KOPT-K1 (cell line): ENCODE results near the gene FAM20B.

Source experiments
- H3K27ac ChIP-seq: fragments of 200-600 bp; sonication (generic); 2 replicates; pipeline ENCODE4 v1.5.1; 2016; ENCODE audit warnings: antibody characterized with exemption, mild to moderate bottlenecking, low read depth, low read length; ENCODE audit not compliant: poor library complexity, severe bottlenecking
- H3K36me3 ChIP-seq: fragments of 200-600 bp; sonication (generic); 2 replicates; pipeline ENCODE4 v1.5.1; 2017; ENCODE audit warnings: antibody characterized with exemption, mild to moderate bottlenecking, low read length, moderate library complexity; ENCODE audit not compliant: insufficient read depth
- H3K9me3 ChIP-seq: fragments of 200-600 bp; sonication (generic); 2 replicates; pipeline ENCODE4 v1.5.1; 2017; ENCODE audit warnings: antibody characterized with exemption, low read length, mild to moderate bottlenecking; ENCODE audit not compliant: insufficient read depth, poor library complexity, severe bottlenecking

FAM20B gene

DNA sequence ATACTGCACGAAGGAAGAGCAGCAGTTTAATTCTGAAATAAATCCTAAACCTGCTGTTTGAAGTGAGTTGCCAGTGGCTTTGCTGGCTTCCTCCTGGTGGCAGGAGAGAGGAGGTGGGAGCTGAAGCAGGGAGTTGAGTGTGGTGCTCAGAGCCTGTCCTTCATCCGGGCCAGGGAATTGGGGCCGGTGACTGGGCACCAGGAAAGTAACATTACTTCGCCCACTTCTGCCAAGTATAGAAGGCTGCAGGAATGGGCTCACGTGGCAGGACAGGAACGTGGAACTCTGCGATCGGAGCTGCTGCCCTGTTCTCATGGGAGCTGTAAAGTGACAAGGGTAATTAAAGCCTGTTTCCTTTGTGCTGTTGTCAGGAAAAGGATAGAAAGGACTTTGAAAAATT lies 64.8 kb downstream of the FAM20B start:
- H3K27ac ChIP-seq = no peak overlapping the region
- peaks cover 98% of the 10 kb centered on the region for H3K36me3 ChIP-seq
- no peaks in the 10 kb centered on the region for H3K9me3 ChIP-seq

DNA sequence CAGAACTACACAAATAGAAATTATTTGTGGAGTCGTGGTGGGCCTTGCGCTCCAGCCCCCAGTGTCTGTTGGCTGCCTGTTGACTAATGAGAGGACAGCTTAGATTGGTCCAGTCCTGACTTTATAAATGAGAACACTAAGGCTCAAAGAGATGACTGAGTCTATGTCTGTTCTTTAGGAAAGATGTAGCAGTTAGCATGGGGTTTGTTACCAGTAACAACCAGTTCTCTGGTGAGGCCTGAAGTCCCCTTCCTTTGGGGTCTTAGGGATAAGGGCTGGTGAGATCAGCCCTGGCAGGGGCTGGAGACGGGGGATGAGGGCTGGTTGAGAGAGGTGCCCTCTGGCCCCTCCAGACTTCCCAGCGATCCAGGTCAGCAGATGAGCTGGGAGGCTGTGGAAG lies 65.2 kb downstream of the FAM20B start:
- Histone ChIP-seq H3K9me3 (no peaks in the 10 kb centered on the region), H3K36me3 (peaks cover 98% of the 10 kb centered on the region), H3K27ac (no peak overlapping the region)

DNA sequence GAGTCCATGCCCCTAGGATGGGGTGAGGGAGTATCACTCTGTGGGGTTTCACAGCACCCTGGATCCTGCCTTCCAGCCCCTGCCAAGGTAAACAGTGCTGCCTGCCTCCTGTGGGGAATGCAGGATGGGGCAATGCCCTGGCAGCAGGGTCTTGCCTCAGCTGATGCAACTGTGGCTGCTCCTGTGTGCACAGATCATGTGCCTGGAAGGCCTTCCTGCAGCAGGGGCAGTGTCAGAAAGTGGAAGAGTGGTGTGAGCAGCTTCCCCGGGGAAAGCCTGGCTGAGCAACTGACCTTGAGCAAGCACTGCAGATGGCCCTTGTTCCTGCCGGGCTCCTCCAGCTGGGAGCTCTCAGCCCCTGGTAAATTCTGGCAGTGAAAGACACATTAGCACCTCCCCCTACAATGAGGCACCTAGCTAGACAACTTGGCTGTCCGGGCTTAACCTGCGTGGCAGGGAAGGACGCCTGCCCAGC lies 66.0 kb downstream of the FAM20B start:
- peaks cover 100% of the 10 kb centered on the region for H3K36me3 ChIP-seq
- no peaks in the 10 kb centered on the region for H3K9me3 ChIP-seq
- no peak overlapping the region for H3K27ac ChIP-seq

DNA sequence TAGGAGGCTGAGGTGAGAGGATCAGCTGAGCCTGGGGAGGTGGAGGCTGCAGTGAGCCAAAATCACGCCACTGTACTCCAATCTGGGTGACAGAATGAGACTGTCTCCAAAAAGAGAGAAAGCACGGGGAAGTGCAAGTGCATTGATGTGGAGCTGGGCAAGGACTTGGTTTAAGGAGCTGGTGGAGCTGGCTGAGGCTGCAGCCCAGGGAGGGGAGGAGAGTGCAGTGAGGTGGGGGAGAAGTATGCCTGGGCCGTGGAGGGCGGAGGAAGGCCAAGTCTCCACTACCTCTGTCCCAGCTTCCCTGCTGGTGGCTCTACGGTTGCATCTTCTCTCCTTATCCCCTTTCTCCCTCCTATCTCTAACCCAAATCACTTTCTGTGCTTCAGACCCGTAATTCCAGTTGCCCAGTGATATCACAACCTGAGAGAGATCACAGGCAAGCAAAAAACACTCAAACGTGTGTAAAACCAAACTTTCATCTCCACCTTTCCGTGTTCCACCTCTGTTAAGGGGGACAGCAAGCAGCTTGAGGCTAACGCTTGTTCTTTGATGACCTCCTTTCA lies 67.3 kb downstream of the FAM20B start:
- Histone ChIP-seq H3K27ac (no peak overlapping the region), H3K36me3 (peaks cover 97% of the 10 kb centered on the region), H3K9me3 (no peaks in the 10 kb centered on the region)

DNA sequence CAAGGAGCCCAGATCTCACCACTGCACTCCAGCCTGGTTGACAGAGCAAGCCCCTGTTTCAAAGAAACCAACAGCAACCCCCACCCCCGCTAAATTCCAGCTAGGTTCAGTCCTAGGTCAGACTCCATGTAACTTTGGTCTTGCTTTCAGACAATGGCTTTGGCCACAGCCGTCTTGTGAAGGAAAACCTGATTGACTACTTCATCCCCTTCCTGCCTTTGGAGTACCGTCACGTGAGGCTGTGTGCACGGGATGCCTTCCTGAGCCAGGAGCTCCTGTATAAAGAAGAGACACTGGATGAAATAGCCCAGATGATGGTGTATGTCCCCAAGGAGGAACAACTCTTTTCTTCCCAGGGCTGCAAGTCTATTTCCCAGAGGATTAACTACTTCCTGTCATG lies 69.1 kb downstream of the FAM20B start:
- H3K36me3 ChIP-seq = peaks cover 86% of the 10 kb centered on the region
- no peak overlapping the region for H3K27ac ChIP-seq
- H3K9me3 ChIP-seq = no peaks in the 10 kb centered on the region

DNA sequence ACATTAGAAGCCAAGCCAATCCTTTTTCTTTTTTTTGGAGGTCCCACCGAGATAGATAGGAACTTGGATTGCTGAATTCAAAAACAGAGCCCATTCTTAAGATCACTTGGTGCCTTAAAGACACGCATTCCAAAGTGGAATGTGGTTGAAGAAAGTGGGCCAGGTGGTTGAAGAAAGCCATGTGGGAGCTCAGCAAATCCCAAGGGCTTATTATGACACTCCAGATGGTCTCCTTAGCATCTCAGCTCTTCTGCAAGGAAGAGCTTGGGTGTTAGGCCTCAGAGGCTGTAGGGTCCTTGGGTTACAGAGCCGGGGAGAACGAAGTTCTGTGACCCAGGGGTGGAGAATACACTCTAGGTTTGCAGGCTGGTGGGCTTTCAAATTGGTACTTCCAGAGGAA lies 69.7 kb downstream of the FAM20B start:
- no peaks in the 10 kb centered on the region for H3K9me3 ChIP-seq
- H3K27ac ChIP-seq = no peak overlapping the region
- H3K36me3 ChIP-seq = peaks cover 80% of the 10 kb centered on the region

DNA sequence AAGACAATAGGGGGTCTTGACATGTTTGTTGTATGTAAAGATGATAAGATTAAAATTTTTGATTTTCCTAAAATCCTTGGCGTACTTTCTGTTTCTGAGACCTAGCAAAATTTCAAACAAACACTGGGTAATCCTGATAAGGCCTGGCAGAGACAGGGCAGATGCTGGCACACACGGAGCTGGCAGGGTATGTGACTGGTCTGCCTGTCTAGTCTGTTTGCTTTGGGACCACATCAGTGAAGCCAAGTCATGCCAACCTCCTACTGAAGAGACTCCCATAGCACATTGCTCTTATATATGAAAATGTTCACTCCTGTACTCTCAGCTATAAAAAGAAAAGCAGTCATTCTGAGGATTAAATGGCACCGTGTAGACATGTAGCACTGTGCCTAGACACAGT lies 70.2 kb downstream of the FAM20B start:
- H3K9me3 ChIP-seq = no peaks in the 10 kb centered on the region
- H3K27ac ChIP-seq = no peak overlapping the region
- peaks cover 75% of the 10 kb centered on the region for H3K36me3 ChIP-seq

DNA sequence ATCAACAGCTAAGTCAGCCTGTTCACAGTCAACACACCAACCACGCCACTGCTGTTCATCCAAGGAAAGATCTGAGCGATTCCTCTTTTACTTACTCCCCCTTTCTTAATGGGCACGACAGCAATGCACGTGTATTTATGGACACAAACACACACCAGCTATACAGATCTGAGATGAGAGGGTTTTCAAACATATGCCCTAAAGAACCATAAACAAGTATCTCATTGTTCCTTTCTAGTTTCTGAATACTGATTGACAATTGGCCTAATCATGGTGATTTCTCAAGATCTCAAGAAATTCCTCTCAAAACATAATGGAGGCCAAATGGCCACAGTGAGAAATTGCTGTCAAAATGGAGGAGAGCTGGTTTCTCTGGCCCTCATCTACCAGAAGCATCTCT lies 74.2 kb downstream of the FAM20B start:
- Histone ChIP-seq H3K27ac (no peak overlapping the region), H3K9me3 (no peaks in the 10 kb centered on the region), H3K36me3 (peaks cover 35% of the 10 kb centered on the region)

DNA sequence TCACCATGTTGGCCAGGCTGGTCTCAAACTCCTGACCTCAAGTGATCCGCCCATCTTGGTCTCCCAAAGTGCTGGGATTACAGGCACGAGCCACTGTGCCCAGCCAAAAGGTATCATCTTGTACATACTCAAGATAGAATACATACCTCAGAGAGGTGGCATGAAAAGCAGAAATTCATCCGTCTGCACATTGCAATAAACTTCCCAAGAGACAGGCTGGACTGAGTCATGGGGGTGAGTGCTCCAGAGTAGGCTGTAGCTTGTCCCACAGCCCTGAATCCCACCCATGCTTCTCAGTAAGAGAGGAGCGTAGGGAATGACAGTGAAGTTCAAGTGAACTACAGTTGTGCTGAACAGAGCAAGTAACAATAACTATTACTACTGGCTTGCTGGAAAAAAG lies 75.9 kb downstream of the FAM20B start:
- Histone ChIP-seq H3K9me3 (no peaks in the 10 kb centered on the region), H3K36me3 (peaks cover 18% of the 10 kb centered on the region), H3K27ac (no peak overlapping the region)

DNA sequence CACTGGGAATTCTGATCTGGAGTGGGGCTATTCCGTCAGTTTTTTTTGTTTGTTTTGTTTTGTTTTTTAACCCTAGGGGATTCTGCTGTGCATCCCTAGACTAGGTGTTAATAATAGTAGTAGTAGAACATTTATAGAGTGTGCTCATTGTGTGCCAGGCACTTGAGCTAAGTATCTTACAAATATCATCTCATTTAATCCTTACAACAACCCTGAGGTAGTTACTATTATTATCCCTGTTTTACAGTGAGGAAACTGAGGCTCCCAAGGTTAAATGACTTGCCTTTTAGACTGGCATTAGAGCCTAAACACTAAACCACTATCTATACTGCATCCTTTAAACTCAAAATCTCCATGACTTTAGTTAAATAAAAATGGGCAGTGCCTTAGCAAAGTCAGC lies 78.3 kb downstream of the FAM20B start:
- H3K9me3 ChIP-seq = no peaks in the 10 kb centered on the region
- peaks cover 20% of the 10 kb centered on the region; the same call in 1 of the 2 replicates for H3K36me3 ChIP-seq
- H3K27ac ChIP-seq = no peak overlapping the region

DNA sequence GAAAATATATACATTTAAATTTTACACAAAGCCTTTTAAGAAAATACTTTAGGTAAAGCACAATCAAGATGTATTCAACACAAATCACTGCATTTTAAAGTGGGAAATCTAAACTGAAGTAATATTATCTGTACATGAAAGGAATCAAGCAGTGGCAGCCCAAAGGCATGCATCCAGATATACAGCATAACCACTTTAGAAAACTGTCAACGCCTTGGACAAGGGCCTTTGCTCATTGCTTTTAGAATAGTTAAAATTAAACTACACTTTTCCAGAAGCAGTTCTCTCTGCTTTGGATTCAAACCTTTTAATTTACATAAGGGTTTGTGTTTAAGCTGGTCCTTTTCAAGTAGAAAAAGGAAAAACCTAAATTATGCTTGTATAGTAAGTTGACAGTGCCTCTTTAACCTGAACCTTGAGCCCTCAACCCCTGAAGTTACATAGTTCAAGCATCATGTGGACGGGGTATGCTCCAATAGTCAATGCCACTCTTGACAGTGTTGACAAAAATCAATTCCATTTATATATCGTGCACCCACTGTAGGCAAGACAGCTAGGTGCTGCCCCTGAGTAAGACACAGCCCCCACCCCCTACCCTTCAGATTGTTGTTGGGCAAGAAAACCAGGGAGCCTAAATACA lies 79.0 kb downstream of the FAM20B start:
- Histone ChIP-seq H3K9me3 (no peaks in the 10 kb centered on the region), H3K27ac (no peak overlapping the region), H3K36me3 (peaks cover 26% of the 10 kb centered on the region)

DNA sequence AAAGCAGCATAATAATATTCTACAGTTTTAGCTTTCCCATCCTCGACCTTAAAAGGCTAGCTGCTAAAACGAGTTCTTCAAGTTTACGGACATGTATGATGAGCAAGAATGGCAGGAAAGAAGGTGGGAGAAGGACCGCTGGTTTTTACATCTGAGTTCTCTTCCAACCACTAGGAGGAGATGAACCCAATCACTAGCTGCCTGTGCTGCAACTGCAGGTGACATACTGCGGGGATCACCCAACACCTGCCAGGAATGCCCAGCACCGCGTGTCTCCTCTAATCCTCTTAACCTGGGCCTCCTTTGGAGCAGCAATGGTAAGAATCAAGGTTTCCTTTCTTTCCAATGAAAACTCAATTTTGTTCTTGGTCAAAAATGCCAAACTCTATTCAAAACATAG lies 79.7 kb downstream of the FAM20B start:
- Histone ChIP-seq H3K36me3 (peaks cover 33% of the 10 kb centered on the region), H3K9me3 (no peaks in the 10 kb centered on the region), H3K27ac (no peak overlapping the region)

DNA sequence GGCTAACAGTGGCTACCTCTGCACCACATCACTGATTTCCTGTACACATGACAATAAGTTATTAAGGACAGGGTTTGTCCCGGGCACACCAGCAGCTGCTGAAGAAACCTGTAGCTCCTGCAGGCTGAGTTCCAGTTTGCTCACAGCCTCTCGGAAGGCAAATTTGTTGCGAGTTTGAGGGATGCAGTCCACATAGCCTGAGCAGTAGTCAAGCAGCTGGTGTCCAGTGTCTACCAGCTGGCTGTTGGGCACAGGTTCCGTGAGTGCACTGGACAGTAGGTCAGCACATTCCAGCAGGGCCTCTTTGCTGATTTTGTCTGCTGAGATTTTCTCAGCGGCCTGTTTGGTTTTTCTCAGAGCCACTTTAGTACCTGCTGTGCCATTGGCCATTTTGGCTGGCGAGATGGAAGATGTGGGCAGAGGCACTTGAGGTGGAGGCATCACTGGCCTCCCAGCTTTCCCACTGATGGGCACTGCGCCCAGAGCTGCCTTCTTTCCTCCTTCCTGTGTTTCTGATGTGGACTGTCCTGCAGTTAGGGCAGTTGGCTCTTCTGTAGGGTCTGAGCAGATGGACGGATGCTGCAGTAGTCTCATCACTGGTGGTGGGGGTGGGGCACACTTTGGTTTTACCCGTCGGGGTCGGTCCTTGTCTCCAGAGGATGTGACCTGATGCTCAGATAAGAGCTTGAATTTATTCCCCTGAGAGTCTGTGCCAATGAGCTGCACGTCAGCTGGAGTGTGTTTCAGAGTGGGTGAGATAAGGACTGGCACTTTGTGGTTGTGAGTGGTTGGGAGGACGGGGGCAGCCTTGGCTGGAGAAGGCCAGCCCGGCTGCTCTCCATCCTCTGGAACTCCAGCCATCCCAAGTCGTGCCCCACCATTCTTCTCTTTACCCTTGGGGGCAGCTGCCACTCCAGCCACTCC lies 82.3 kb downstream of the FAM20B start:
- H3K36me3 ChIP-seq = peaks cover 53% of the 10 kb centered on the region
- H3K9me3 ChIP-seq = no peaks in the 10 kb centered on the region
- H3K27ac ChIP-seq = no peak overlapping the region

DNA sequence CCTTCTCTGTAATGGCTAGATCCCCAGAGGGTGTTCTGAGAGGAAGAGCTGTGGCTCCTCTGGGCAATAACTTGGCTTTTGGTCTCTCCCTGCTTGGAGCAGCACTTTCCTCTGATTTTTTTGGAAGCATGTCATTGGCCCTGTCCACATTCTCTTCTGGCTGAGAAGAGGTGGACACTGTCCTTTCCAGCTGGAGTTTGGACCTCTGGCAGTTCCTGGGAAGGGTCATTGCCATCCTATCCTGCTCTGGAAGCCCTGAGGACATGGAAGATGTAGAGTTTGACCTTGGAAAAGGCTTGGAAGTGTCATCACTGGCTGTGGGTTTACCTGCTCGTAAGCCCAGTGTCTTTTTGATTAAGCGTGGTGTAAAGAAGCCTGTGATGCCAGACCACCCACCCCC lies 83.0 kb downstream of the FAM20B start:
- no peaks in the 10 kb centered on the region for H3K9me3 ChIP-seq
- H3K27ac ChIP-seq = no peak overlapping the region
- H3K36me3 ChIP-seq = peaks cover 53% of the 10 kb centered on the region

DNA sequence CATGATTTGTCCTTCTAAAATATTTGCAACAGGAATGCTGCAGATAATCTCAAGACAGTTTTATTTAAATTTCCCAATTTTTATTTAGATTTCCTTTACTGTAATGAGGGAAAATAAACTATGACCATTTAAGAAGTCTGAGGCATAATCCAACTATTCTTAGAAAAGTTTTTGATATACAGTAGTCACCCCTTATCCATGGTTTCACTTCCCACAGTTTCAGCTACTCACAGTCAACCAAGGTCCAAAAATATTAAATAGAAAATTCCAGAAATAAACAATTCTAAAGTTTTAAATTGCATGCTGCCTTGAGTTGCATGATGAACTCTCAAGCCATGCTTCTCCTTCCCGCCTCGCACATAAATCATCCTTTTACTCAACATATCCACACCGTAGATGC lies 89.5 kb downstream of the FAM20B start:
- peaks cover 56% of the 10 kb centered on the region for H3K36me3 ChIP-seq

More for the DNA sequence above, 89.5 kb downstream of the FAM20B start:
- H3K9me3 ChIP-seq = no peaks in the 10 kb centered on the region
- H3K27ac ChIP-seq = no peak overlapping the region
